SK-N-SH (cell line): Measurements from ENCODE around the gene AGK. TPM values are rescaled to one million over a fixed set of nuclear protein-coding genes. Genes with fewer than 3 reads are reported as not detected.

ENCODE experiments used
- CTCF ChIA-PET: fragments of 300-600, 350-600 bp; formaldehyde crosslinking; extraction: SDS; loops from one replicate; lab custom pipeline; 2021; lab: Yijun Ruan, JAX
- POLR2A ChIA-PET: fragments of 350-600 bp; sonication (Branson Sonifier 250); formaldehyde crosslinking; extraction: SDS; loops from one replicate; lab custom pipeline; 2020; ENCODE audit warnings: antibody characterized with exemption, inconsistent platforms; lab: Yijun Ruan, JAX
- DNase-seq: peaks from one replicate; pipeline ENCODE4 v3.0.0; 2012
- H2AFZ ChIP-seq: fragments of 200-600 bp; sonication (generic); 2 replicates; pipeline ENCODE4 v1.8.1; 2016; ENCODE audit warnings: antibody characterized with exemption, mild to moderate bottlenecking, low read depth
- H3F3A ChIP-seq: fragments of 200-600 bp; sonication (generic); replicated peaks from 2 replicates; pipeline ENCODE3; 2016; ENCODE audit warnings: antibody characterized with exemption, mild to moderate bottlenecking; ENCODE audit not compliant: insufficient read depth
- H3K27ac ChIP-seq, 2 experiments: fragments of 200-500 bp in 1 of 2; fragments of 200-600 bp in 1 of 2; sonication (Bioruptor generic) in 1 of 2; sonication (generic), shearing (Covaris generic) in 1 of 2; 2 replicates each; pipeline versions ENCODE4 v1.5.1 to v1.6.1; 2014 to 2016; ENCODE audit warnings: low read depth in 2 of 2, inconsistent platforms in 1 of 2, low read length in 1 of 2, mild to moderate bottlenecking in 1 of 2, mixed read lengths in 1 of 2
- H3K27me3 ChIP-seq: fragments of 200-600 bp; sonication (generic), shearing (Covaris generic); 2 replicates; pipeline ENCODE4 v1.6.1; 2016; ENCODE audit warnings: mixed run types; ENCODE audit not compliant: insufficient read depth
- H3K36me3 ChIP-seq, 2 experiments: fragments of 200-500 bp in 1 of 2; fragments of 200-600 bp in 1 of 2; sonication (Bioruptor generic) in 1 of 2; sonication (generic) in 1 of 2; replicated peaks in 1 of 2; 2 replicates each; pipeline versions ENCODE3 to v1.5.1; 2014 to 2016; ENCODE audit warnings: low read length in 1 of 2, mild to moderate bottlenecking in 1 of 2; ENCODE audit not compliant: insufficient read depth in 2 of 2, control insufficient read depth in 1 of 2
- H3K4me1 ChIP-seq, 2 experiments: fragments of 200-500 bp in 1 of 2; fragments of 200-600 bp in 1 of 2; sonication (Bioruptor generic) in 1 of 2; sonication (generic), shearing (Covaris generic) in 1 of 2; 2 replicates each; pipeline versions ENCODE4 v1.5.1 to v1.6.1; 2014 to 2016; ENCODE audit warnings: low read depth in 1 of 2, low read length in 1 of 2, mixed run types in 1 of 2; ENCODE audit not compliant: insufficient read depth in 2 of 2, control insufficient read depth in 1 of 2
- H3K4me2 ChIP-seq: fragments of 200-600 bp; sonication (generic), shearing (Covaris generic); 2 replicates; pipeline ENCODE4 v1.6.1; 2017; ENCODE audit warnings: mixed run types
- H3K4me3 ChIP-seq, 2 experiments: fragments of 200-500 bp in 1 of 2; fragments of 200-600 bp in 1 of 2; sonication (Bioruptor generic) in 1 of 2; sonication (generic), shearing (Covaris generic) in 1 of 2; 2 replicates each; pipeline versions ENCODE4 v1.5.1 to v1.8.1; 2014 to 2016; ENCODE audit warnings: low read depth in 2 of 2, inconsistent platforms in 1 of 2, low read length in 1 of 2, mild to moderate bottlenecking in 1 of 2, mixed read lengths in 1 of 2, moderate library complexity in 1 of 2
- H3K79me2 ChIP-seq: fragments of 200-600 bp; sonication (generic); 2 replicates; pipeline ENCODE4 v1.8.1; 2017; ENCODE audit warnings: mild to moderate bottlenecking; ENCODE audit not compliant: insufficient read depth
- H3K9ac ChIP-seq: fragments of 200-600 bp; sonication (generic); 2 replicates; pipeline ENCODE4 v1.6.1; 2017; ENCODE audit warnings: mixed run types
- H3K9me2 ChIP-seq: fragments of 200-600 bp; sonication (generic); 2 replicates; pipeline ENCODE4 v1.6.1; 2017; ENCODE audit warnings: mixed run types
- H3K9me3 ChIP-seq: fragments of 200-600 bp; sonication (generic); 2 replicates; pipeline ENCODE4 v1.6.1; 2017; ENCODE audit warnings: mixed run types, mild to moderate bottlenecking, moderate library complexity
- H4K20me1 ChIP-seq: fragments of 200-600 bp; sonication (generic); 2 replicates; pipeline ENCODE4 v1.6.1; 2017; ENCODE audit warnings: mild to moderate bottlenecking, mixed run types; ENCODE audit not compliant: insufficient read depth
- CTCF ChIP-seq: fragments of 200-600 bp; sonication (generic); IDR thresholded peaks from 2 replicates; pipeline ENCODE4 v1.6.1; 2017; ENCODE audit warnings: antibody characterized with exemption, mild to moderate bottlenecking, moderate library complexity
- ELF1 ChIP-seq: IDR thresholded peaks from 2 replicates; pipeline ENCODE4 v1.4.0; 2012
- EZH2phosphoT487 ChIP-seq: fragments of 200-600 bp; sonication (generic); IDR thresholded peaks from 2 replicates; pipeline ENCODE4 v1.6.1; 2017; ENCODE audit warnings: low read depth, mixed run types, mild to moderate bottlenecking, antibody characterized with exemption, moderate library complexity, borderline replicate concordance
- FOXM1 ChIP-seq: IDR thresholded peaks from 2 replicates; pipeline ENCODE4 v1.4.0; 2012; ENCODE audit warnings: low read depth, mild to moderate bottlenecking
- GATA2 ChIP-seq: sonication (generic); formaldehyde crosslinking; IDR thresholded peaks from 2 replicates; pipeline ENCODE4 v1.5.0; 2020; ENCODE audit warnings: mild to moderate bottlenecking, missing genetic modification reagents
- MAX ChIP-seq: IDR thresholded peaks from 2 replicates; pipeline ENCODE4 v1.4.0; 2012; ENCODE audit warnings: low read depth
- MEF2A ChIP-seq: IDR thresholded peaks from 2 replicates; pipeline ENCODE4 v1.4.0; 2012; ENCODE audit warnings: low read depth, borderline replicate concordance
- MXI1 ChIP-seq: IDR thresholded peaks from 2 replicates; pipeline ENCODE4 v1.6.1; 2012; ENCODE audit warnings: mild to moderate bottlenecking, low read depth, low read length, improper control_type of control experiment
- PBX3 ChIP-seq: IDR thresholded peaks from 2 replicates; pipeline ENCODE4; 2012
- POLR2AphosphoS5 ChIP-seq: IDR thresholded peaks from 2 replicates; pipeline ENCODE4 v1.6.1; 2012; ENCODE audit warnings: low read depth, low read length
- RAD21 ChIP-seq: IDR thresholded peaks from 2 replicates; pipeline ENCODE4 v1.6.1; 2012; ENCODE audit warnings: mild to moderate bottlenecking, low read length
- RCOR1 ChIP-seq: fragments of 150-350 bp; IDR thresholded peaks from 2 replicates; pipeline ENCODE4 v1.6.1; 2017; ENCODE audit warnings: antibody characterized with exemption, low read length
- RFX5 ChIP-seq: IDR thresholded peaks from 2 replicates; pipeline ENCODE4 v1.6.1; 2012; ENCODE audit warnings: mild to moderate bottlenecking, improper control_type of control experiment, low read length
- RXRA ChIP-seq: IDR thresholded peaks from 2 replicates; pipeline ENCODE4 v1.4.0; 2012; ENCODE audit warnings: low read depth, mild to moderate bottlenecking, borderline replicate concordance
- SMC3 ChIP-seq: IDR thresholded peaks from 2 replicates; pipeline ENCODE4 v1.6.1; 2012; ENCODE audit warnings: low read depth, low read length, improper control_type of control experiment
- TEAD4 ChIP-seq: IDR thresholded peaks from 2 replicates; pipeline ENCODE4 v1.4.0; 2012; ENCODE audit warnings: mild to moderate bottlenecking, borderline replicate concordance; ENCODE audit not compliant: insufficient read depth
- USF1 ChIP-seq: IDR thresholded peaks from 2 replicates; pipeline ENCODE4 v1.4.0; 2012; ENCODE audit warnings: low read depth, borderline replicate concordance
- YY1 ChIP-seq: IDR thresholded peaks from 2 replicates; pipeline ENCODE4 v1.4.0; 2012; ENCODE audit warnings: low read depth, mild to moderate bottlenecking
- ZBTB33 ChIP-seq: IDR thresholded peaks from 2 replicates; pipeline ENCODE4 v1.4.0; 2012; ENCODE audit warnings: low read depth, borderline replicate concordance
- WGBS: methylation state at CpG from one replicate; pipeline ENCODE4 v1.1.6; 2017; ENCODE audit warnings: low lambda C conversion rate; 5-methylcytosine and 5-hydroxymethylcytosine counted together
- polyA plus RNA-seq, 3 experiments: library from polyadenylated mRNA; depleted of rRNA; stranded (reverse); fragments of >200 nt; gene quantifications; 2 replicates each; pipeline ENCODE4 v1.2.3, GENCODE V29; 2012

Gene AGK
- polyA plus RNA-seq, 1 of the 3 experiments (the other 2 are of a cell fraction), result 45.7 TPM

GRCh38 chr7:141704112-141704511, 152.9 kb downstream of the AGK start:
- Histone ChIP-seq H3K4me2 (no peak overlapping the region; the same call in 1 of the 2 replicates), H3K36me3 (no peaks in the 10 kb centered on the region), H3F3A (peaks cover 4% of the 10 kb centered on the region), H3K27me3 (no peaks in the 10 kb centered on the region), H3K4me1 (peaks cover 0 to 11% of the 10 kb centered on the region in 2 experiments; a peak in 2 of 4 replicates), H4K20me1 (0 out of 2 replicates have a peak, but pooled peaks cover 7% of the 10 kb centered on the region), H3K9ac (no peak overlapping the region), H3K79me2 (peaks cover 17% of the 10 kb centered on the region), H3K27ac (no peak overlapping the region), H3K4me3 (no peak overlapping the region), H3K9me3 (no peaks in the 10 kb centered on the region), H3K9me2 (no peaks in the 10 kb centered on the region), H2AFZ (peak overlapping the region; percentile 39; the same call in 1 of the 2 replicates)
- CTCF ChIA-PET, result interaction anchor here (1.7 kb wide), 1 partner anchor 18 kb away, joined by 4 read pairs; no protein-coding TSS in a partner anchor
- TF ChIP-seq SMC3, result no peak
- TF ChIP-seq EZH2phosphoT487, result no peak
- TF ChIP-seq ZBTB33, result no peak
- TF ChIP-seq FOXM1, result no peak
- no peak for TF ChIP-seq TEAD4
- TF ChIP-seq GATA2 (CRISPR knock-in tag), result no peak
- TF ChIP-seq RFX5, result no peak
- no peak for TF ChIP-seq RAD21
- TF ChIP-seq ELF1, result no peak
- TF ChIP-seq RXRA, result no peak
- TF ChIP-seq MEF2A, result no peak
- TF ChIP-seq CTCF, result no peak
- TF ChIP-seq RCOR1, result no peak
- no peak for TF ChIP-seq USF1
- TF ChIP-seq POLR2AphosphoS5, result no peak
- no peak for TF ChIP-seq MAX
- no peak for TF ChIP-seq MXI1
- no peak for TF ChIP-seq PBX3
- TF ChIP-seq YY1, result no peak
- POLR2A ChIA-PET, result no interaction called here
- 79% methylated on average over 3 of the region's 3 CpGs for WGBS
- no peak for DNase-seq
